ENCODE data around the gene ISG20.

The ISG20 gene

DNA sequence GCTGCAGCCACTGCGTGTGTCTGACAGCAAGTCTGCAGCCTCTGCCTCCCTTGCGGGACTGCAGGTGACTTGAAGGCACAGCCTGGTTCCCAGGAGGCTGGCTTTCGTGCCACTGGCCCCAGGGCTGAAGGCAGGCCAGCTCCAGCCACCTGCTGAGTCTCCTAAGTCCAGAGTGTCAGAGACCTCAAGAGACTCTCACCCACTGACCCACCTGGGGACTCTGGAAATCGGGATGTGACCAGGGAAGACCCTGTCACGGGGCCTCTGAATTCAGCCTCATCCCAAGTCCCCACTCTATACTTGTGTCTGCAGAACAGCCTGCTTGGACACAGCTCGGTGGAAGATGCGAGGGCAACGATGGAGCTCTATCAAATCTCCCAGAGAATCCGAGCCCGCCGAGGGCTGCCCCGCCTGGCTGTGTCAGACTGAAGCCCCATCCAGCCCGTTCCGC, 16.3 kb downstream of the ISG20 start:
- FAIRE-seq, result no peak

DNA sequence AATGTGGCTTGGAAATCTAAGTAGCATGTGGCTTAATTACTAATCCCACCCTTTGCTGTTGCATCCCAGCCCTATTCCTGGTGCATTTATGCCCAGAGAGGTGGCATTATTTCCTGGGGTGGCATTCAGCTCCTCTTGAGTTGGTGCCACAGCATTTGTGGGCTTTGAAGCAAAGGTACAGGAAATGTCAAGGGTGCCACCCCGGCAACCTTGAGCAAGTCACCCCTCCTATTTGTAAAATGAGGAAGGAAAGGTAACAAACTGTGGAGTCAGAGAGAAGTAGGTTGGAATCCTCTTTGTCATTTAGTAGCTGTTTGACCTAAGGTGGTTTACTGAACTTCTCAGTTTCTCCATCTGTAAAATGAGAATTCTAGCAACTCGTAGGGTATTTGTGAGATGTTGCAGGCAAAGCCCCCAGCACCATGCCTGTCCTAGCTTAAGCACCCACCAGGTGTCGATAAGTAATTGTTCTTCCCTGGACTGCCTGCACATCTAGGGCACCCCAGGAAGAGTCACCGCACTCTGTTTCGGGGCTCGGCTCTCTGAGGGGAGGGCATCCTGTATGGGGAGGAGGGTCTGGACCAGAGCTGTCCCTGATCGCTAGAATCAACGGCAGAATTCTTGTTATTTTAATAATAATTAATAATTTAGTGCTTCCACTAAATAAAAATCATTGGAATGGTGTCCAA, 17.1 kb downstream of the ISG20 start:
- no peak for FAIRE-seq

DNA sequence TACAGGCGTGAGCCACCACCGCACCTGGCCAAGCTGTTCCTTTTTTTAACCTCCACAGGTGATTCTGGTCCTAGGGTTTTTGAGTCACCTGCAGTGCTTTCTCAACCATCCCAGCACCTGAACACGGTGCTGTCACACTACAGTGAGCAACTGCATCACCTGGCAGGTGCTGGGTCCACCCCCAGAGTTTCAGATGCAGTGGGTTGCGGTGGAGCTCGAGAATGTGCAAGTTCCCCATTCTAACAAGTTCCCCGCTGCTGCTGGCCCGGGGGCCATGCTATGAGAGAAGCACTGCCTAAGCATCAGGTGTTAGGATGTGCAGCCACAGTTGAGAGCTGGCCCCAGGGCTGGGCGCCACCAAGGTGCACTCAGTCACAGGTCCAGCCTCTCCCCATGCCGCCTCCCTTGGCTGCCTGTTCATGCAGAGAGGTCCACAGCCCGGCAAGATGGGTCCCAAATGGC, 18.0 kb downstream of the ISG20 start:
- no peak for FAIRE-seq

DNA sequence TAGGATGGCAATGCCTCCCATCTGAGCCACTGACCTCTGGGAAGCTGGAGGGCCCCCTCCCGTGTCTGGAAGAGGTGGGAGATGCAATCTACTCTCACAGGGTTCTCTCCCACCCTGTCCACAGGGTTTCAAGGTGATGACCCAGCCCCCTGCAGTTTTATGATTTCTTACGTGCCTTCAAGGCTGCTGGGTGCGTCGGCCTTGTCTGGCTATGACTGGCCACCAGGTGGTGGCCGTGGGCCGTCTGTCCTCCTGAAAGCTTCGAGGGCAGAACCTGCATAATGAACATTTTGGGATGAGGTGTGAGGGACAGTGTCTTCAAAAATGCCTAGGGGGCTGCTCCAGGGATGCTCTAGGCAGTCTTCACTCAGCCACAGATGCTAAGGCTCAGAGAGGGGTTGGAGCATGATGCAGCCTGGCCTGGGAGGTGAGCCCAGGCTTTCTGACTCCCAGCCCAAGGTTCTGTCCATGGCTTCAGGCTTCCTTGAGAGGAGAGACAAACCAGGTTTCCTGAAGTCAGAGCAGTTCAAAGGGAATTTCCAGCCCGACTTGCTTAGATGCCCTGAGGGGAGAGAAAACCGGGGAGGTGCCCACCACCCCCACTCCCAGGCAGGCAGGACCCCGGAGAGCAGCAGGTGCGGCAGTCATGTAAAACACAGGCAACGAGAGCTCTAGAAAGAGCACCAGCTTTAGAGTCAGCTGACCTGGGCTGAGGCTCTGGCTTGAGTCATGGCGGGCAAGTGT, 18.7 kb downstream of the ISG20 start:
- no peak for FAIRE-seq

DNA sequence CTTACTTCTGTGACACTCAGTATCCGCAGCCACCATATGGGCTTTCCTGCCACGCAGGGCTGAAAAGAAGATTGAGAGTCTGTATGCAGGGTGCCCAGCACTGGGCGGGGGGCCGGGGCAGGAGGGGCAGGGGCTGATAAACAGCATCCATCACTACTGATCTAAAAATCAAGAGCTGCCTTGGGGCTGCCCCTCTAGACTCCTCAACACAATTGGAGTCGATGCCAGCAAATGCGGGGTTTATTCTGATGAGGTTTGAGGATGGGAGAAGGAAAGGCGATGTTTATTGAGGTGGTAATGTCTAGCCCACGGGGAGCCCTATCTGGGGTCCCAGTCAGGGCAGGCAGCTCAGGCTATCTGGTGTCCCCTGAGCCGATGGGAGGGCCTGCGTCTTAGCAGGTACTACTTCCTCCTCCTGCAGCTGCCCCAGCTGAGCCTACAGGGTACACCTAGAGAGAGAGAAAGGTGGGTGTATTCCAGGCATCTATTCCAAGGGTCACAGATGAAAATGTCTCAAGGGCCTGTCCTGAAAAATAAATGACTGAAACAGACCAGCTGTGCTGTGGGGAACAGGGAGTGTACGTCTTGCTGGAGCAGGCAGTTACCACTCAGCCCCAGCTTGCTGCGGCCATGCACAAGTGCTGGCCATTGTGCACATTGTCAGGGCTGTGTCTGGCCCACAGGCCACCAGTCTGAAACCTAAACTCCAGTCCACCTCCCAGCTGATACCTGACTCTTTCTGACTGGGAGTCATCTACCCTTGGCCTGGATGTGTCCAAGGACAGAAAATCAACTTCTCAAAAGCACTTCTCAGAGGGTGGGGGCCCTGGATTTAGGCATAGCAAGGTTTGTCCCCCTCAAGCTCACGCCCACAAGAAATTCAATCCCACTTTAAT, 19.5 kb downstream of the ISG20 start:
- no peak for FAIRE-seq

DNA sequence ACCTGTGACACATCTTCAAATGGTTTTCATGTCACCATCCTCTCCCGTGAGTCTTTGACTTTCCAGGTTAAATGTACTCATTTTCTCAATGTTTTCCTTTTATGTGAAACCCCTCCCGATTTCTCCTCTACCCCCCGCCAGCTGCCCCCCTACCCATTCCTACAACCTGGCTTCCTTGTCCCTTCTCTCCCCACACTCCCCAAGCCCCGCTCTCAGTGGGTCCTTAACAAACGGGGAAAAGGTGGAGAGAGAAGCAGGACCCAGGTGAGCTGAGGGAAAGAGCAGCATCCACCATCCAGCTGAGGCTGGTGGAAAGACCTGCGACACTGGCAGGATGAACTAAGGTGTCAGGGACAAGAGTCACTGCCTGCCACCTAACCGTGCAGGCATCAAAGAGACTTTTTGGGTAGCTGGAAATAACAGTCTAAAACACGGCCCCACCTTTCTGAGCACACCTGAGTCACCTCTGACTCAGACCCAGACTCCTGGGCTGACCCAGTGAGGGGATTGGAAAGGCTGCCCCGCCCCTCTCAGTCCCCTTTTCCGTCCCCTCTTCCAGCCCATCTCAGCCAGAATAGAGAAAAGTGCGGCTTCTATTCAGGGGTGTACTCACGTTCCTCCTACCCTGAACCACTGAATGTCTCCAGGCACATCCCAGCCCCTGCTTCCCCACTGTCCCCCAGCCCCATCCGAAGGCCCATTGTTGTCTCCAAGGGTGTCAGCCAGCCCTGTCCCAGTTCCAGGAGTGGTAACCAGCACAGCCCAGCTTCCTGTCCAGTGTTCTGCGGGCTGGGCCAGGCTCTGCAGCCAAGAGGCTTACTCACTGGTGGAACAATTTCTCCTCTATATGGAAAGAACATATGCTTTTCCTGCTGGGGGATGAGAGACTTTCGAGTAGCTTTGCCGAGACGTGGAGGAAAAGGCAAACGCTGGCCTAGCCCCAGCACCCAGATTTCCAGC, 20.4 kb downstream of the ISG20 start:
- no peak for FAIRE-seq

DNA sequence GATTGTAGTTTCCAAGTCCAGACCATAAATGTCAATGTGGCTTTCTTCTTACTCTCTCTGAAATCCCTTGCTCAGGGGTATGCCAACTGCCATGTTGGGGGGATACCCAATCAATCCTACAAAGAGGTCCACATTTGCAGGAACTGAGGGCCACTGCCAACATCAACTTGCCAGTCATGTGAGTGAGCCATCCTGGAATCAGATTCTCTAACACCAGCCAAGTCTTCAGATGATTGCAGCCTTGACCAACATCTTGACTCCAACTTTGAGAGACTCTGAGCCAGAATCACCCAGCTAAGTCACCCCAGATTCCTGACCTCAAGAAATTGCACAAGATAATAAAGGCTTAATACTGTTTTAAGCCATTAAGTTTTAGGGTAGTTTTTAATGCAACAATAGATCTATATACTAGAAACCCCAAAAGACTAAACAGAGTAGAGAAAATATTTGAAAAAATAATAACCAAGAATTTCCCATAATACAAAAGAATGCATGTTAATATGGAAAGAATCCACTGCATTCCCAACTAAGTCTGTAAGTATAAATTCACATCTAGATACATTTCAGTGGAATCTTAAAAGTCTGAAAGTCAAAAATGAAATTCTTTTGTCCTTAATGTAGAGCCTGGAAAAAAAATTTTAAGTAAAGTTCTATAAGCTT, 22.4 kb downstream of the ISG20 start:
- no peak for FAIRE-seq

DNA sequence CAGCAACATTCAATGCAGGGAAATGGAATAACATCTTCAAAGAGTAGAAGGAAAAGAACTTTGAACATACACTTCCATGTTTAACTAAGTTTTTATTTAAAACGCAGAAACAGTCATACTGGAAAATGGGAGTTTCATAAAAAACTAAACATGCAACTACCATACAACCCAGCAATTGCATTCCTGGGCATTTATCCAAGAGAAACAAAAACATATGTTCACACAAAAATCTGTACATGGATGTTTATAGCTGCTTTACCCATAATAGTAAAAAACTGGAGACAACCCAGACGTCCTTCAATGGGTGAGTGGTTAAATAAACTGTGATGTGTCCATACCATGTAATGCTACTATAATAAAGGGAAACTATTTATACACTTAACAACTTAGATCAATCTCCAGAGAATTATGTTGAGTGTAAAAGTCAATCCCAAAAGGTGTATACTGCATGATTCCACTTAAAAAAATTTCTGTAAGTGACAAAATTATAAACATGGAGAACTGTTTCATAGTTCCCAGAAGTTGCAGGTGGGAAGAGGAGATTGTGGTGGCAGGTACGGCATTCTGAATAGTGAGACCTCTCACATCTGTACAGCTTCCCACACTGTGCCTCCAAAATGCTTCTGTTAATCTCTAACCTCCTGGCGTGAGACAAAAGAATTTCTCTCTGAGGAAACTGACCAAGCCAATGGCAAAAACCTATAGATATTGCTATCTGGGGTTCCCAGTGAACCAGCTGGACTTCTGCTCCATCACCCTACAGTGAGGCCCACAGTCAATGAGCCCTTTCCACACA, 23.1 kb downstream of the ISG20 start:
- no peak for FAIRE-seq

DNA sequence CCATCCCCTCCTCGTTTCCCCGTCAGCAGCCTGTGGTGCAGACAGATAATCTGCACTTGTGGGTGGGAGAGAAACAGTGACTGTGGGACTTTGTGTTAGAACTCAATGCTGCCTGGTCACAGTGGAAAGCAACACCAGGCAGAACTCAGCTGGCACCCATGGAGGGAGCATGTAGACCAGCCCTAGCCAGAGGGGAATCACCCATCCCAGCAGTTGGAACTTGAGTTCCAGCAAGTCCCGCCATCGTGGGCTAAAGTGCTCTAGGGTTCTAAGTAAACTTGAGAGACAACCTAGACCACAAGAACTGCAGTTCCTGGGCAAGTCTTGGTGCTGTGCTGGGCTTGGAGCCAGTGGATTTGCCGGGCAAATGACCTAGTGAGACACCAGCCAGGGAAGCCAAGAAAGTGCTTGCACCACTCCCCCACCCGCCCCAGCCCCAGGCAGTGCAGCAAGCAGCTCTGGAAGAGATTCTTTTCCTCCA, 24.4 kb downstream of the ISG20 start:
- FAIRE-seq, result no peak

DNA sequence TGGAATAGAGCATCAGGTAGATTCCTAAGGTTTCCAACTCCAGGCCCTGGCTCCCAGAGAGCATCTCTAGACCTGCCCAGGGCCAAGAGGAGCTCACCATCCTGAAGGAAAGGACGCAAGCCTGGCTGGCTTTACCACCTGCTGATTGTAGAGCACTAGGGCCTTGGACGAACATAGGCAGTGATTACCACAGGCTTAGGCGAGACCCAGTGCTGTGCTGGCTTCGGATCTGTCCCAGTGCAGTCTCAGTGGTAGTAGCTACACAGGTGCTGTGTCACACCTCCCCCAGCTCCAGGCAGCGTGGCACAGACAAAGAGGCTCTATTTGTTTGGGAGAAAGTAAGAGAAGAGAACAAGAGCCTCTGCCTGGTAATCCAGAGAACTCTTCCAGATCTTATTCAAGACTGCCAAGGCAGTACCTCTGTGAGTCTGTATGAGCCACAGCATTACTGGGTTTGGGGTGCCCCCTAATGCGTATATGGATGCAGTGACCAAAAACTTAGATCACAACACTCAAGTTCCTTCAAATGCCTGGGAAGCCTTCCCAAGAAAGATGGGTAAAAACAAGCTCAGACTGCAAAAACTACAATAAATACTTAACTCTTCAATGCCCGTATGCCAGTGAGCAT, 25.4 kb downstream of the ISG20 start:
- no peak for FAIRE-seq

DNA sequence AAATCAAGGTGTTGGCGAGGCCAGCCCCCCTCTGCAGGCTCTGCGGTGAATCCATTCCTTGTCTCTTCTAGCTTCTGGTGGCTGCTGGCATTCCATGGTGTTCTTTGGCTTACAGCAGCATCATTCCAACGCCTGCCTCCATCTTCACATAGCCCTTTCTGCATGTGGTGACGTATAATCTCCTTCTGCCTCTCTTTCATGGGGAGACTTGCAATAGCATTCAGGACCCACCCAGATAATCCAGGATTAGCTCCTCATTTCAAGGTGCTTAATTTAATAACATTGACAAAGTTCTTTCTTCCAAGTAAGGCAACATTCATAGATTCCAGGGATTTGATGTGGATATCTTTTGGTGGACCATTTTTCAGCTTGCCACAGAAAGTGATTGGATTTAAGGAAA, 35.8 kb downstream of the ISG20 start:
- no peak for FAIRE-seq

DNA sequence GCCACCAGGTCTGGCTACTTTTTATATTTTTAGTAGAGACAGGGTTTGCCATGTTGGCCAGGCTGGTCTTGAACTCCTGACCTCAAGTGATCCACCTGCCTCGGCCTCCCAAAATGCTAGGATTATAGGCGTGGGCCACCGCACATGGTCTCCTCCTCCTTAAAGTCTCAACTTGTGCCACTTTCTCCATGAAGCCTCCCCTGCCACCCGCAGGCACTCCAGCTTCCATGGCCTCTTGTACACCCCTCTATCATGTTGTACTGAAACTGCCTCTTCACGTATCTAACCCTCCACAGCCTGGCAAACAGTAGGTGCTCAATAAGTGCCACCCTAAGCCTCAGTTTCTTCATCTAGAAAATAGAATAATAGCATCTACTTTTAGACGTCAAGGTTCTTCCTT, 39.9 kb downstream of the ISG20 start:
- no peak for FAIRE-seq

DNA sequence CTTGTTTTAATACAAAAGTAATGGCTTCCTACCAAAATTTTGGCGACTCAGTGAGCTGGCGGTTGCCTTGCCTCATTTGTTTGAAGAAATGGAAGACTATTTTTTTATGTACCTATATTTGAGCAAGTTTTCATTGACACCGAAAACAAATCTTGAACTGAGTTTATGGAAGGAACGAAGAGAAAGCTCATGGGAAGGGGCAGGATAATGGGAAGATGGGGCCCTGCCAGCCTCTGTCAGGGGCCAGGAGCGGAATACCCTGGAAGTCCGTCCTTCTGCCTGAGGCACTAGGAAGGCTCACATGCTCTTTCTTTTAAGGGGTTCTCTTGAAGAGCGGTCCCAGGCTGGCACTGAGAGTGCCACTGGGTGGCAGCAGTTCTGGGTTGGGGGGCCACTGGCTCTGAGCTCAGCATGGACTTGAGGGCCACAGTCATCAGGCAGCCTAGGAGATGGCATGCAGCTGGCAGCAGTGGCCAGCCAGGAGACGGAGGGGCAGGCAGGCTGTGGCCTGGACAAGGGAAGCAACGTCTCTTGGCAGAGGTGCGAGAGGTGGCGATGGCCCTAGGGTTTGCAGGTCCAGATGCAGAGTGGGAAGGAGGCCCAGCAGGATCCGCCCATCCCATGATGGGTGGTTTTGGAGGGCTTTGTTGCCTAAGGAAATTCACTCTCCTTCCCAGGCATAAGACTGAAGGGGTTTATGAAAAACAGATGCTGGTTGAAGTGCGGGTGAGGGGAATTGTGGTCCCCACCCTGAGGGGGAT, 41.6 kb downstream of the ISG20 start:
- FAIRE-seq, result no peak

DNA sequence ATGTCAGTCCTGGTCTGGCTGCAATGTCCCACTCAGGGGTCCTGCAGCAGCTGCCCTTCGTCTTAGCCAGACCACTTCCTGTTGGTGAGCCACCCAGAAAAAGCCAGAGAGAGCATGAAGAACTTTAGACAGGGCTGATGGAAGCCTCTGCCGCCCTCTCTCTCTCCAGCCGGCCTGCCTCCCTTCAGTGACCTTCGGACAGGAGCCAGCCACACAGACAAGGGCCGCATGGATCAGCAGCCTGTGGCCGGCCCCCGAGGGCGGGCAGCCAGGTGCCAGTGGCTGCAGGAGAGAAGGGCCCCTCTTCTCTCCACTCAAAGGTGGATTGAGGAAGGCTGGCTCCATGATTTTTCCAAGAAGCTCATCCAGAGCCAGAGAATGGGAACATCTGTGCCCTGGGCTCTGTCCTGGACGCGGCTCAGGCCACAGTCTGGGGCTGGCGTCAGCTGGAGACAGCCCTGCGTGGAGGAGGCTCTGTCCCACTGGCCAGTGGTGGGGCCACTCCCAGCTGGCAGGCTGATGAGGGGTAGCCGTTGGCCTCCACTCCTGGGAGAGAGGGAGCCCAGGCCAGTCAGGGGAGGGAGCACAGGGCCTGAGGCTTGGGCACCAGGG, 42.9 kb downstream of the ISG20 start:
- FAIRE-seq, result no peak

DNA sequence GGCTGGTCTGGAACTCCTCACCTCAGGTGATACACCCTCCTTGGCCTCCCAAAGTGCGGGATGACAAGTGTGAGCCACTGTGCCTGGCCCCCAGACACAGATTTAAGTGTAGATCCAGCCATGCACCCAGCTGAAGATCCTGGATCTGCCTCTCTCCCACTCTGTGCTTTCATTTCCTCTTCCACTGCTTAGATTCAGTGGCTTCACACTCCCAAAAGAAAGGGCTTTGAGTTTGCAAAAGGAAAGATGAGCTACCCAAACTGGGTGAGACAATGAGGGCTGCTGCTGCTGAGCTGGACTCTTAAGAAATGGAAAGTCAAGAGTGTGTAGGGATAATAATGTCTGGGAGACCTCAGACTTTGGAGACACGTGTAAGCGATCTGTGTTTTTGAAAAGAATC, 45.5 kb downstream of the ISG20 start:
- FAIRE-seq, result no peak

DNA sequence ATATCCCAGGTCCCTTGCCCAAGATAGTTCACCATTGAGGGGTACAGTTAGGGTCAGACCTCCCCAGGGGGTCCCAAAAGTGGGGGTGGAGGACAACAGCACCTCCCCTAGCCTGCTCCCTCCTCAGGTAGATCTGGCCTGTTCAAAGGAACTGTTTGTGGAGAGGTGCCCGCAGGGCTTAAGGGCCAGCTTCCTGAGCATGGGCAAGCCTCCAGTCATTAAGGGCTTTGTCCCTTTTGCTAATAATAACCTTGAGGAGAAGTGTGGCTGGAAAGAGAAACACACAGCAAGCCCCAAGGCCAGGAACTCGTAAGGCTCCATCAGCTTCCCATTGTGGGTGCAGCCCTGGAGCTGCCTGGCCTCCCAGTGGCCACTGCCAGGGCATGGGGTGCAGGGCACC, 47.4 kb downstream of the ISG20 start:
- FAIRE-seq, result no peak

DNA sequence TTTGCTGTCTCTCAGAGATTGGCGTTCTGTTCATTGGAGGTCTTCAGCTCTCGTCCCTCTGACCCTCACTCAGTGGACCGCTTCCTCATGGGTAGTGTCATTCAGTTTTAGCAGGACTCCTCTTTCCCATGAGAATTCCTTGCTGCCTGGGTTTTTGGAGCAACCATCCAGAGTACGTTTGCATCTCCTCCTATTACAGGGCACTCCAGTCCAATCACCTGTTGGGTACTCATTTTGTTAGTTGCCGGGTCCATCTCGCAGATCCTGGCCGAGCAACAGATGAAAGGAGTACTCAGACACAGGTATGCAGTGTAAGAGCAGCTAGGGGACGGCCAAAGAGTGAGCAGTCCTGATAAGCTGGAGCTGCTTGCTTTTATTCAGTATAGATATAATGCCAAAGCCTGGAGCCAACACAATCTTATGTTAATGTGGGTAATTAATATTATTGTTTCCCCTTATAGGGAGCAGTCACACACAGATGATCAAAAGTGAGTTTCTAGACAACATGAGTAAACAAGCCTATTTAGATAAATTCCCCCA, 49.6 kb downstream of the ISG20 start:
- no peak for FAIRE-seq

DNA sequence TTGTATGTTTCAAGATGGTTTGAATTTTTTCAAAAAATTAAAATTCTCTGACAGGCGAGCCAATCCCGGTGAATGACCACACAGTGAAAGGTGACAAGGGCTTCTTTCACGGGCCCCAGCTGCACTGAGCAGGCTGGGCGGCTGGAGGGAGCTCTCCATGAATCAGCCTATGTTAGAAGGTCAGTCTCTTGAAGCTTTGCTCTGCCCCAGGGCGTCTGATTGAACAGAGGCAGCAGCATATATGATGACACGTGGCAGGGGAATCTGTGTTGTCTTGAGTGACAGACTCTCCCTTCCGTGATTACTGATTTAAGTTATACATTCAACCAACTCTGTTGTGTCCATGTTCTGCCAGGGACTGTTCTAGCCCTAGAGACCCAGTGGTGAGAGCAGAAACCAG, 51.5 kb downstream of the ISG20 start:
- no peak for FAIRE-seq

DNA sequence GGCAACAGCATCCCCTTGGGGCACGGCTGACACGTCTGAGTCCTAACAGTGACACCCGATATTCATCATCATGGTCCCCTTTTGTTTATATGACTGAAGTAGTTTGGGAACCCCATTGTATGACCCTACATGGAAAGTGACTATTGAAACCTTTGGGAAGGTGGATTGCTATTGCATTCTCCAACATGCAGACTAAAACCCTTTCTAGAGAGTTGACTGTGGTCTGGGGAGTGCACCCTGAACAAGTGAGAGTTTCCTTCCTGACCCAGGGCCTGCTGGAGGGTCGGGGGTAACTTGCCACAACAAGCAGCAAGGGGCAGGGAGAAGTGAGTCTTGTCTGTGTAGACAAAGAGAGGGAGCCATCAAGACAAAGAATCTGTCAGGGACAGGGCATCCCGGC, 54.4 kb downstream of the ISG20 start:
- no peak for FAIRE-seq

All from endometrium (tissue), 2 donors.